DMS 273 (cell line): ENCODE measurements around the gene SH2D6.
"Not testable (repeated sequence)": the region's sequence is repeated elsewhere in the genome, so short reads cannot be mapped to it uniquely, and the experiment has no call there.

Source experiments
- DNase-seq: peaks from one replicate; lab custom pipeline; 2025; ENCODE audit not compliant: unreplicated experiment; lab: John Stamatoyannopoulos, UW

The SH2D6 gene

DNA sequence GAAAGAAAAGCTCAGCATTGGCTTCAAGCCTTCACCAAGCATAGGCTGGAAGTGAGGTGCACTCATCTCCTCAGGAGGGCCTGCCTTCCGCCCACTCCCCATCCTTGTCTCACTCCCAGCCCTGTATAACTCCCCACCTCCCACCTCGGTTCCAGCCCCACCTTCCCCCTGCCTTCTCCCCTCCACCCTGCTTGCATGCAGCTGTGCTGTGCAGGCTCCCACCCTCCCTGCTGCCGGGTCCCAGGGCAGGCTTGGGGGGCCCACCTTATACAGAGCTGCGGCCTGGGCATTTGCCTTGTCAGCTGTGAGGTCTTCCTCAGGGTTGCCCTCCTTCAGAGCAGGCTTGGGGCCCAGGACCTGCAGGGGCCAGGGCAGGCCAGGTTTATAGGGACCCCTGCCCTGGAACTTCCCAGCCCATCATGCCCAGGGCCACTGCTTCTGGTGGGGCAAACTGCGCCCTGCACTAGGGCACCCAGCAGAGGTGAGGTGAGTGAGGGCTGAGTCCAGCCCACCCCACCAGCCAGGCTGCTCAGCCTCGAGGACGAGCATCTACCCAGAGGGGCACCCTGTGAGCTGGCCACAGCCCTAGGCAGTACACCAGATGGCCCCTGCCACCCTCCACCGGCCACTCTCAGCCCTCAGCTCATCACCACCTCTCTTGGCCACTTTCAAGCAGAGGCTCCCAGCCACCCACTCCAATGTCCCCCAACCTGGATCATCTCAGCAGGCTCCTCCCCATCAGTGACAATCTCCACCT, 19.9 kb upstream of the SH2D6 start:
- no peak for DNase-seq

DNA sequence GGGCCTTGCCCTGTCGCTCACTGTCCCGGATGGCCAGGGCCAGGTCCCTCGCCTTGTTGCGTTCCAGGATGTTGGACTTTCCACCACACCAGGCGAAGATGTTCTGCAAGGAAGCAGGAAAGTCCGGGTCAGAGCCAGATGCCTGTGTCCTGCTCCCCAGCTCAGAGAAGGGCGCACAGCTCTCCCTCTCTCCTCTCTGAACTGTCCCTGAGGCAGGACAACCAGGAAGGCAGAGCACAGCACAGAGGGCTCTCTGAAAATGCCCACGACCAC, 19.4 kb upstream of the SH2D6 start:
- no peak for DNase-seq

DNA sequence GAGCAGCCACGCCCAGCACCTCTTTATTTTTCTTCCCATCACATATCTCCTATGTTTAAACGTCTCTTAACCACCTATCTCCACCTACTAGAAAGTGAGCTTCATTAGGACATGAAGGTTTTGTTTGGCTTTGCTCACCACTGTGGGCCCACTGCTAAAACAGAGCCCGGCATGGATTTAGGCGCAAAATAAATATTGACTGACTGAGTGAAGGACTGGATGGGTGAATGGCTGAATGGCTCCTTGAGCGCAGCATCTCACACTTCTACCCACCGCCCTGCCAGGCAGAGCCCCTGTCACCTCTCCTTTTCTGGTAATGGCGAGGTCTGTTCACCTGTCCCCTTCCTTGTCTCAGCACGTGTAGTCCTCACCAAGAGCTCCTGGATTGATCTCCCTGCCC, 18.5 kb upstream of the SH2D6 start:
- DNase-seq = no peak

DNA sequence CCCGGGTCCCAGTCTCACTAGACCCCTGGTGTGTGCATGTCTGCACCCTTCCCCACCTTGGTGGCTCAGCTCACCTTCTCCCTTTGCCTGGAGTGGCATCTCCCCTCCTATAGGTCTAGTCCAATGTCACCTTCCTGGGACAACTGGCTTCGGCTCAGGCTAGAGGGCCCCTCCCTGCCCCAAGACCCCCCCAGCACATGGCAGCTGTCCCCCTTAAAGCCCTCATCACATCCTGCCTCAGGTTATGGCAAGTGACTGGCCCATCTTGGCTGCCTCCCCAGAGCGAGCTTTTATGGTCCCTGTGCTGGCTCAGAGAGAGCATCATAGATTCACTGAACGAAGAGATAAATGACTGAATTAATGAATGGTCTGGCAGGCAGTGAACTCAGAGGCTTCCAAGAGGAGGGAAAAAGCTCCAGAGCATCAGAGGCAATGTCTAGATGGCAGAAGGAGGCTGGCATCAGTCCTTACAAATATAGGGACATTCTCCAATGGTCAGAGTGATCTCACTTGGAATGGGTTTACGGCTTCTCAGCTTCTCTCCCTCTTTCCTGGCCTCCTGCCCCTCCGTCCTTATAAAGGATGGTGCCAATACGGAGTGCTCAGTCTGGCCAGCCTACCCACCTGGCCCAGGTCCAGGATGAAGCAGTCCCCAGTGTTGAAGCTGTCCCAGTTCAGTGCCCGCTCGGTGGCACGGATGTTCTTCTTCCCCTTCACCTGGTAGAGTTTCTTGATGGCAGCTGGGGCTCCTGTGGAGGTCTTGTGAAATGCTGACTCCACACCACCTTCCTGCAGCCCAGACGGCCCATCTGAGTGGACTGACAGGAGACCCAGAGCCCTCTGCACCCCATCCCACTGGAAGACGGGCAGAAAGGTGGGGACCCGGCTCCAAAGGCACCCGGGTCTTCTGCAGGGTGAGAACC, 17.7 kb upstream of the SH2D6 start:
- no peak for DNase-seq

DNA sequence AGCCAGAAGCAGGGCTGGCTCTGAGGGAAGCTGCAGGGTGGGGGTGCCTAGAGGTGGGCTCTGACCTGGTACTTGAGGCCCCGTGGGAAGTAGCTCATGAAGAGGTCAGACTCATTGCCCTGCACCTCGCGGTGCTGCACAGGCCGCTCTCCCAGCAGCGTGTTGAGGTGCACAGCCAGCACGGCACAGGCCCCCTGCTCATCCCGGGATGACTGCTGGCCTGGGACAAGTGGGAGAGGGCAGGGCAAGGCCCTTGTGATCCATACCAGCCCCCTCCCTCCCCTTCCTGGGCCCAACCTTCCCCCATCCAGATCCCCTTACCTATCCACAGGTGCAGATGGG, 17.1 kb upstream of the SH2D6 start:
- no peak for DNase-seq

DNA sequence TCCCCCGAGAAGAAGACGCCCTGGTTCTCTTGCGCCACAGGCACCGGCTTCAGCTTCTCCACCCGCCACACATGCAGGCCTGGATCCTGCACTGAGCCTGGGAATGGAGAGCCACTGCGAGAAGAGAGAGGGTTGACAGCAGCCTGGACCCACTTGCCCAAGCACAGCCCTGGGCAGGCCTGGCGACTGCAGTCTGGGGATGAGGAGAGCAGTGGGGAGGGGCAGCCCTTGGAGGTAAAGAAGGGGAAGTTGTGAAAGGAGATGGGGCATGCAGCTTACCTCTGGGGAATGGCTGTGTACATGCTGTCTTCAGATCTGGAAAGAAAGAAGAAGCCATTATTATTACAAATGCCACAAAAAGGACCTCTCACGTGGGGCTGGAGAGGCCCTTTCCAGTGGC, 16.7 kb upstream of the SH2D6 start:
- no peak for DNase-seq

DNA sequence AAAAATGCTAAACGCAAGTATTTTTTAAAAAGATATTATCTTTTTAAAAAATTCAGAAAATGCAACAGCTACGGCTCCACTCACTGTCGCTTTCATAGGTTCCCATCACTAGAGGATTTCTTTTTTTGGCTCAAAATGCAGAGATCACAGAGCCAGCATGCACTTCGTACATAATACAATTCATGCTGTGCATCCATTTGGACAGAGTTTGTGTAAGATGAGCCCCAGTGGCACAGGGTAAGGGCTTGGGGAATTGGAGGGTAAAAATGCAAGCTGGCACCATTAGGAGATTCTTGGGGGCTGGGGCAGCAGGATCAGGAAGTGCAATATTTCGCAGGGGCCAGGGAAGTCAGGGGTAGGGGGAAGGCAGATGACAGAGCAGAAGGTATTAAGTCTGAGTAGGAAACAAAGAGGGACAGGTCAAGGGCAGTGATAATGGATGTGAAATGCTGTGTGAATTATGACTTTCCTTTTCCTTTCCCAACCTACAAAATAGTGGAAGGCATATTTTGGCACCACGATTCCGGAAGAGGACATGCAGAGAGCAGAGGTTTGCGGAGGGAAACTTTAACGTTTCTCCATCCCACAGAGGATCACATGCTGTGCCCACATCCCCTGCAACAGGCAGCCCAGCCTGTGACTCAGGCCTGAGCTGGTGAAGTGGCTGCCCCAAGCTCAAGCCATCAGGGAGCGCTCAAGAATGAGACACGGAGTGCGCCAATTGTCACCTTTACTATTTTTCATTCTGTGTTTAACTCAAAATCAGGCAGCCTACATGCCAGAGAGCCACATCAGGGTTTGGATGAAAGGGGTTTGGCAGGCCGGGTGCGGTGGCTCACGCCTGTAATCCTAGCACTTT, 13.1 kb upstream of the SH2D6 start:
- peak; percentile 80 for DNase-seq

DNA sequence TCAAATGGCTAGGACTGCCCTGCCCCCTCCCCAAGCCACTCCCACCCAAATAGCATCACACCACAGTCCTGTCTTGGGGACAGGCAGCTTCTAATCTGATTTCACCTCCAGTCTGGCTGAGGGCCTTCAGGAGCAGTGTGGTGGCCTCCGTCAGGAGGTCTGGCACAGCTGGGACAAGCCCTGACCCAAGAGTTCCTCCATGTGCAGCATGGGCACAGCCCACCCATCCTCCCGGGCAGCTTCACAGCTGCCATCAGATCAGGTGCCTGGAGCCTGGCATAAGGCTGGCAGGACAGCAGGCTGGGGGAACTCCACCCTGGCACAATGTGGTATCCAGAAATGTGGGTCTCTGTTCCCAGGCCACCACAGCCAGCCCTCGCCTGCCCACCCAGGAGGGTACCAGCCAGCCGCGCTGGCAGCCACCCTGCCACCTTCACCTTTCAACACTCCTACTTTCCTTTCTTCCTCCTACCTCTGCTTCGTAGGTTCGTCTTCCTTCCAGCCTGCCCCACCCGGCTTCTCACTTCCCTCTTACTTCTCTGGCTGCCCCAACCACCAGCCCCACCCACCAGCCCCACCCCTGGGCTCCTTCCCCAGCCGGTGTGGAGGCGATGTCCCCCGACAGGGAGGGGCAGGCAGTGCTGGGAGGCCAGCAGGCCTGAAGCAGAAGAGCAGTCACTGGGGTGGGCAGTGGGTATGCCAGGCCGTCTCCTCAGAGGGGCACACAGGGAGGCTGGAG, 8.5 kb upstream of the SH2D6 start, which contains the start of gene CAPG:
Gene CAPG (minus strand): TSS at position 522 of the 739 bp plus-strand sequence. CDS start 8,221 bp downstream, outside the sequence.
- DNase-seq = peak; percentile 23

DNA sequence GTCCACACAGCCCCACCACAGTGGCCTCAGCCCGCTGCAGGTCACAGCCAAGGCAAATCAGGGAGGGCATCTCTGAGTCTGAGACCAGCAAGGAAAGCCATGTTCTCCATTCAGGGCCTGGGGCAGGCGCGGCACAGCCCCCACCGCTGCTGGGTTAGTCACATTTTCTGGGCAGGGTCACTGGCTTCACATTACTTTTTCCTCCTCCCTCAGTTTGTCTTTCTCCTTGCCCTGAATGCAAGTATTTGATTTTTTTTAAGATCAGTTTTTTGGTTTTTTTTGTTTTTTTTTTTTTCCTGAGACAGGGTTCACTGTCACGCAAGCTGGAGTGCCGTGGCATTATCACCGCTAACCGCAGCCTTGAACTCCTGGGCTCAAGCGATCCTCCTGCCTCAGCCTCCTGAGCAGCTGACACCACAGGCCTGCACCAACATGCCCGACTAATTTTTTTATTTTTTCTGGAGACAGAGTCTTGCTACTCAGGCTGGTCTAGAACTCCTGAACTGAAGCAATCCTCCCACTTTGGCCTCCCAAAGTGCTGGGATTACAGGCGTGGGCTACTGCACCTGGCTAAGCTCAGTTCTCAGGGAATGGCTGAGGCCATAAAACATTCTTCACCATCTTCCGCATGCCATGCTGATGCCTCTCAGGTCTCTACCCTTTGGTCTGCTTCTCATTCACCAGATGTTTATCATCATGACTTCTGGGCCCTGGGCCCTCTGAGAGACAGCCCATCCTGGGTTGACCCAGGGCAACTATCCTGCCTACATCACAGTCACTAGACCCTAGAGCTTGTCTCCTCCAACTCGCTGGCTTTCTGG, 7.7 kb upstream of the SH2D6 start:
- DNase-seq = no peak

DNA sequence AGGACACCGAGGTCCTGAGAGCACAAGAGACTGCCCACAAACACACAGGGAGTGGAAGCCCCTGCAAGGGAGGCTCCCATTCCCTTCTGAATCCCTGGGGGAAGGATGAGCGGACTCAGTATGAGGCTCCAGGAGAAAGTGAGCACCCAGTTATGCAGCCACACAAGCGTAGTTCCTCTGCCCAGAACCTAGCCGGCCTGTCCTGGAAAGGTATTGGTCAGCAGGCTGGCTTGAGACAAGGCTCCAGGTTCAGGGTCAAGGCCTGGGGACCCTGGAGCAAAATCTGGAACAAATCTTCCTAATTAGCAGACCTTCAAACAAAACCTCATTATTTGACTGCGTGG, 7.1 kb upstream of the SH2D6 start:
- DNase-seq = no peak

DNA sequence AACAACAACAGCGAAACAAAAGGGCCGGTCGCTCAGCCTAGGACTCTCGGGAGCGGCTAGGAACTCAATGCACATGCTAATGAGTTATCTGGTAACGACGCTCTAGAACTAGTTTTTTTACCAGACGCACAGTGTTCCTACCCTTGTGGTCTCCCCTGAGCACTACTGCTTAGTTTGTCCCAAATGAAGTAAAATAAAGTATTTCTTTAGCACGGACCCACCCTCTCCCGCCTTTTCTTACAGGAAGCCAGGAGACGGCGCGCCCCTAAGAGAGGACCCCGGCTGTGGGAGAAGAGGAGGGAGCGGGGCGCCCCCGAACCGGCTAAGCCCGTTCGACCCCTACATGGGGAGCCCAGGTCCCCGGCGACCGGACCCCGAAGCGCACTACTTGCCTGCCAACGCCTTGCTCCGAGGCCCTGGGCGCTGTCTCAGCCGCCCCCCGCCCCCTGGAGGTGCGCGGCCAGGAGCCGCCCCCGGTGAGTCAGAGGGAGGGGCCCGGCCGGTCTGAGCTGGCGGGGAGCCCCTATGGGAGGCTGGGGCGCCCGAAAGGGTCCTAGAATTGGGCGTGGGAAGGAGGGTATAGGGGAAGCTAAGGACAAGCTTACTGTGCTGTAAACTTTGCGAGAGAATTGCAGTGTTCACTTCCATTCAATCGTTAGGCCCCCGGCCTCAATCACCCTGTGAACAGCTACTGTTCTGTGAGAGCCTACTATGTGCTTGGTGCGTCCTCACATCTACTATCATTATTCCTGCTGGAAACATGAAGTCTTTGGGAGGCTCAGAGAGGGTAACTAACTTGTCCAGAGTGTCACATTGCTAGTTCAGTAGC, 4.7 kb upstream of the SH2D6 start:
- no peak for DNase-seq

DNA sequence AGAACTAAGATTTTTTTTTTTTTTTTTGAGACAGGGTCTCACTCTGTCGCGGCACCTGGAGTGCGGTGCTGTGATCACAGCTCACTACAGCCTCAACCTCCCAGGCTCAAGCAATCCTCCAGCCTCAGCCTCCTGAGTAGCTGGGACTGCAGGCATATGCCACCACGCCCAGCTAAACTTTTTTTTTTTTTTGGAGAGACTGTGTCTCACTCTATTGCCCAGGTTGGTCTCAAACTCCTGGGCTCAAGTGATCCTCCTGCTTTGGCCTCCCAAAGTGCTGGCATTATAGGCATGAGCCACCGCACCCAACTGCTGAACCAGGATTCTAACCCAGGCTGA, 4.1 kb upstream of the SH2D6 start:
- not testable (repeated sequence) for DNase-seq

DNA sequence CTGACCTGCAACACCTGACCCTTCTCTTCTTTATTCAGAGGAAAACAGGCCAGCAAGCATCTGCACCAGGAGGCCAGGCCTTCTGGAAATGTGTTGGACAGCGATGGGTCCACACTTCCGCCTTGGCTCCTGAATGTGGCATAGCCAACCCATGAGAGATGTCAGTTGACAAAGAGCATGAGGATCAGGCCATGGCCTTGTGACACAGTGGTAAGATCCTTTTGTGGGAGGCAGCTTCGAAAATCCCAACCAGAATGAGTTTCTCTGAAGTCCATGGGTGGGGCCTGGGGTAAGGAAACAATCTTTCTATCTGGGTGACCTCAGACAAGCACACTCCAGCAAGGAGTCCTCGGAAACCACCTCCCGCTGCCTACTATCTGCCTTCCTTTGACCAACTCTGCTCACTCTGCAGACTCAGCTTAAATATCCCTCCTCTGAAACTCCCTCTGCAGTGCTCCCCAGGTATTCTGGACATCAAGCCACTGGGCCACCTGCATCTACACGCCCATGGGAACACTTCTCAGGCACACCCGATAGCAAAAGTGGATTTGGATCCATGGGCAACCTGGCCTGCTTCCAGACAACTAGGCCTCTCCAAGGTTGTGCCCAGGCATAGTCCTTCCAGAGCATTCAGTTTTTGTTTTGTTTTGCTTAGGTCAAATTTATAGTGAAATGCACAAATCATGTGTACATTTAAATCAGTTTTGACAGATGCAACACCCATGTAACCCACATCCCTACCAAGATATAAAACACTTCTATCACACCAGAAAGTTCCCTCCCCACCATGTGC, 3.6 kb upstream of the SH2D6 start:
- no peak for DNase-seq

DNA sequence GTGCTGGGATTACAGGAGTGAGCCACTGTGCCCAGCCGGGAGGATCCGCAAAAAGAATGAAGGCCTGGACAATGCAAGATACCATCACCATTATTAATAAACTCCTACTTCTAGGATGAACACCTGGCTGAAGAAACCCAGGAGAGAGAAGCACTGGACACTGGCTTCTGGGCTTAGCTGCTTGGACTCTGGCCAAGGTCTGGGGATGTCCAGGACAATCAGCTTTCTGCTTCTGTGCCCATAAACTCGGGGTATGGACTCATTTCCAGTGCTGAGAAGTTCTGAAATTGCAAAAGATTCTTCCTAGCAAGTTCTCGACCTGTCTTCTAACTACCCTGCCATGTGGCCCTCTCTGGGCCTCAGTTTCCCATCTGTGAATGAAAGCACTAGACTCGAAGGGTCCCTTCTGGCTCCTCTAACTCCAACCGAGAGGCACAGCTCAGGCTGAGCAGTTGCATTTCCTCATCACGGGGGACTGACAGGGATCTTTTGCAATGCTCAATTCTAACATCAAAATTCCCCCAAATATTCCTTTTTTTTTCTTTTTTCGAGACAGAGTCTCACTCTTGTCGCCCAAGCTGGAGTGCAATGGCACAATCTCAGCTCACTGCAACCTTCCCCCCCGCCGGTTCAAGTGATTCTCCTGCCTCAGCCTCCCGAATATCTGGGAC, 2.4 kb upstream of the SH2D6 start:
- no peak for DNase-seq

DNA sequence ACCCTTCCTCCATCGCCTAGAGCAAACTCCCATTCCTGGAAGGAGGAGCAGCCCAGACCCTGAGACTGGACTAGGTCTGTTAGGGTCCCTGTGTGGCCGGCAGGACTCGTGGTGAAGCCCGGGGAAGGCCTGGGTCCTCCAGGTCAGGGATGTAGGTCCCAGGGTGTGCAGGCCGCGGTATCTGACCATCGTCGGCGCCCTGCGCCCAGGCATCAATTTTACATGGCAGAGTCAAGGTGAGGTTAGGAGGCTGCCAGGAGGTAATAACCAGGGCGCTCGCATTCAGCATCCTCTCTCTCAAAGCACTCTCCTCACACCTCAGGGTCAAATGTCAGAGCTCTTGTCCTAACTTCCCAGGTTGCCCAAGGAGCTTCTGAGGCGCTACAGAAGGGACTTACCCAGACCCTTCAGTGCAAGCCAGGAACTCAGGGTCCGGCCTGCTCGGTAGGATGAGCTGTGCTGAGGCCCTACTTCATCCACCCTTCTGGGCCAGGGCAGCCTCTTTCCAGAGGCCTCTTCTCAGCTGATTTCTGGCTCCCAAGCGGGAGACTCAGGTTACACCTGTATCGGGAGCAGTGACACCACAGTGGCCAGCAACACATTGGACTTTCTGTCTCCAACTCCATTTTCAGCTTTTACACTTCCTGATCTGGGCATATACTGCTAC, 628 bp downstream of the SH2D6 start:
- no peak for DNase-seq

DNA sequence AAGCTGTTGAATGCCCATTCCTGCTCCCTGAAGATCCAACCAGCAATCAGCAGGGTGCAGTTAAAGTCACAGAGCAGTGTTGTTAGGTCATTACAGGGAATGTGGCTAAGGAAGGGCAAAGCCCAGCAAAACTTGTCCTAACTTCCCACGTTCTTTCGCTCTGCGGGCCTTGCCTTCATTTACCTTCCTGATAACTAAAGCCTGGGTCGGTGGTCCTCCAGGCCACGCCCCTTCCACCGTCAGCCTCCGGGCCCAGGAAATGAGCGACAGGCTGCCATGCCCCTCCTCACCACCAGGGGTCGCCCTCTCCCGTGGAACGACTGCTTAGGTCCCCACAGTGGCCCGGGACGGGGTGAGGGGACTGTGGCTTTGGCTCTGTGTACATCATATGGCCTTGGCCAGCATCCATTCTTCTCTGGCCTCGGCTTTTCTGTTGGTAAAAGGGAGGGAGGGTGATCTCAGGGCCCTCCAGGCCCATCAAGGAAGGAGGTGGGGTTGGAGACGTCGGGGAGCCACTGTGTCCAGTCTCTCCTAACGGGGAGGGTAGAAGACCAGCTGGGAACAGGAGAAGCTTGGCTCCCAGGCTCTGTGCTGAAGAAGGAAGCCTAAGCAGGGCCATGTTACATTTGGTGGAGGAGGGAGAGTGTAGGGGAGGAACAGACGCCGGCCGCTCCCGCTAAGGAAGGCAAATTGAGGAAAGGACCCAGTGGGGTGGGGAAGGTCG, 2.2 kb downstream of the SH2D6 start:
- DNase-seq = peak; percentile 95
